ENCODE data around the gene BTBD6. TPM values are rescaled to one million over a fixed set of nuclear protein-coding genes. Genes with fewer than 3 reads are reported as not detected.

The BTBD6 gene
- total RNA-seq, 2 donors from 2014 or later, result 60.0 to 82.5 TPM

GRCh38 chr14:105221598-105222178 lies 26.6 kb upstream of the BTBD6 start:
- no peak overlapping the region for H3K27ac ChIP-seq

GRCh38 chr14:105223260-105223659 lies 25.1 kb upstream of the BTBD6 start:
- no peaks in the 10 kb centered on the region for H3K9me3 ChIP-seq
- WGBS, result 92% methylated on average over 16 of the region's 16 CpGs
- peaks cover 0 to 13% of the 10 kb centered on the region in 2 donors for H3K36me3 ChIP-seq
- DNase-seq (ENCODE audit: low spot score), result no peak
- H3K27me3 ChIP-seq (replicated peaks; ENCODE audit: insufficient read depth), result no peaks in the 10 kb centered on the region
- H3K27ac ChIP-seq, result no peak overlapping the region
- TF ChIP-seq, protein P1, sequence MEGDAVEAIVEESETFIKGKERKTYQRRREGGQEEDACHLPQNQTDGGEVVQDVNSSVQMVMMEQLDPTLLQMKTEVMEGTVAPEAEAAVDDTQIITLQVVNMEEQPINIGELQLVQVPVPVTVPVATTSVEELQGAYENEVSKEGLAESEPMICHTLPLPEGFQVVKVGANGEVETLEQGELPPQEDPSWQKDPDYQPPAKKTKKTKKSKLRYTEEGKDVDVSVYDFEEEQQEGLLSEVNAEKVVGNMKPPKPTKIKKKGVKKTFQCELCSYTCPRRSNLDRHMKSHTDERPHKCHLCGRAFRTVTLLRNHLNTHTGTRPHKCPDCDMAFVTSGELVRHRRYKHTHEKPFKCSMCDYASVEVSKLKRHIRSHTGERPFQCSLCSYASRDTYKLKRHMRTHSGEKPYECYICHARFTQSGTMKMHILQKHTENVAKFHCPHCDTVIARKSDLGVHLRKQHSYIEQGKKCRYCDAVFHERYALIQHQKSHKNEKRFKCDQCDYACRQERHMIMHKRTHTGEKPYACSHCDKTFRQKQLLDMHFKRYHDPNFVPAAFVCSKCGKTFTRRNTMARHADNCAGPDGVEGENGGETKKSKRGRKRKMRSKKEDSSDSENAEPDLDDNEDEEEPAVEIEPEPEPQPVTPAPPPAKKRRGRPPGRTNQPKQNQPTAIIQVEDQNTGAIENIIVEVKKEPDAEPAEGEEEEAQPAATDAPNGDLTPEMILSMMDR (IDR thresholded peaks at IDR 0.05), result no peak
- TF ChIP-seq POLR2A (IDR thresholded peaks at IDR 0.05) (no peak), POLR2AphosphoS5 (IDR thresholded peaks at IDR 0.05) (no peak)
- intact Hi-C loops (cut with DNase I), result no loop called here
- no peak overlapping the region for H3K4me3 ChIP-seq
- H3K4me1 ChIP-seq (replicated peaks), result no peaks in the 10 kb centered on the region

More at GRCh38 chr14:105221598-105222178, 26.6 kb upstream of the BTBD6 start:
- 74% methylated on average over 21 of the region's 27 CpGs for WGBS
- intact Hi-C loops (cut with DNase I), result no loop called here
- Histone ChIP-seq H3K4me3 (no peak overlapping the region), H3K4me1 (replicated peaks) (no peaks in the 10 kb centered on the region), H3K9me3 (no peaks in the 10 kb centered on the region), H3K27me3 (replicated peaks; ENCODE audit: insufficient read depth) (no peaks in the 10 kb centered on the region), H3K36me3 (peaks cover 5 to 13% of the 10 kb centered on the region in 2 donors)
- TF ChIP-seq POLR2A (IDR thresholded peaks at IDR 0.05) (no peak), POLR2AphosphoS5 (IDR thresholded peaks at IDR 0.05) (no peak)
- DNase-seq (ENCODE audit: low spot score), result no peak

GRCh38 chr14:105223770-105224544 lies 24.4 kb upstream of the BTBD6 start:
- peaks cover 0 to 11% of the 10 kb centered on the region in 2 donors for H3K36me3 ChIP-seq
- 93% methylated on average over 15 of the region's 15 CpGs for WGBS

DNA sequence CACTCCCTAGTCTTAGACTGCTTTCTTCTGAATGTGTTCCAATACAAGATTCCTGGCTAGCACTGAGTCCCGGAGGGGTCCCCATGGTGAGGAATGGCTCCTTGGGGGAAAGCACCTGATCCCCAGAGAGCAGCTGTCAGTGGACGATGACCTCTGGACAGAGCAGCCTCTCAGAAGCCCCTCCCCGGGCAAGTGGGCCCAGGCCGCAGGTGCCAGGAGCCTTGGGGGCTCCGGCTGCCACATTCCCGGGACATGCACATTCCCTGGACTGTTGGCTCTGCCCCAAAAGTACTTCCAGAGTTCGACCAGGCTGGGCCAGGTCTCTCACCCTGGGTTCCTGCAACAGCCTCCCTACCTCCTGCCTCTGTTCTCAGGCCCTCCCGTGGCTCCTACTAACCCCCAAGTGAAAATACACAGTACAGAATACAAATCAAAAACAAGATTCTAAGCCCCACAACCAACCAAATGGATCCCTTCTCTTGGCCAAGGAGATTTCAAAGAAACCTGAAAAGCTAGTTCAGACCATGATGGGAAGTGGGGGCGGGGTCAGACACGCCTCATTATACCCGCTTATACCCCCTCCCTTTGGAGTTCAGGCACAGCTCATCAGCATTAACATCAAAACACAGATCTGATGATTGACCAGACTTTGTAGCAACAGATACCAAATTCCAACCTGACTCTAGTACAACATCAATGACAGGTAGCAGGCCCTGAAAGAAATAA lies 23.3 kb upstream of the BTBD6 start:
- no peaks in the 10 kb centered on the region for H3K9me3 ChIP-seq
- intact Hi-C loops (cut with DNase I), result no loop called here

More at GRCh38 chr14:105223770-105224544, 24.4 kb upstream of the BTBD6 start:
- intact Hi-C loops (cut with DNase I), result no loop called here
- TF ChIP-seq POLR2A (IDR thresholded peaks at IDR 0.05), result no peak
- TF ChIP-seq POLR2AphosphoS5 (IDR thresholded peaks at IDR 0.05), result no peak
- TF ChIP-seq, protein P1 (IDR thresholded peaks at IDR 0.05), result no peak
- no peaks in the 10 kb centered on the region for H3K9me3 ChIP-seq
- DNase-seq (ENCODE audit: low spot score), result no peak
- H3K27ac ChIP-seq, result no peak overlapping the region
- no peaks in the 10 kb centered on the region for H3K4me1 ChIP-seq (replicated peaks)
- H3K4me3 ChIP-seq, result no peak overlapping the region
- H3K27me3 ChIP-seq (replicated peaks; ENCODE audit: insufficient read depth), result no peaks in the 10 kb centered on the region

More for the DNA sequence above, 23.3 kb upstream of the BTBD6 start:
- TF ChIP-seq, protein P1 (IDR thresholded peaks at IDR 0.05), result no peak
- TF ChIP-seq POLR2A (IDR thresholded peaks at IDR 0.05) (no peak), POLR2AphosphoS5 (IDR thresholded peaks at IDR 0.05) (no peak)
- Histone ChIP-seq H3K4me3 (no peak overlapping the region), H3K4me1 (replicated peaks) (no peaks in the 10 kb centered on the region), H3K27ac (no peak overlapping the region), H3K36me3 (peaks cover 0 to 5% of the 10 kb centered on the region in 2 donors), H3K27me3 (replicated peaks; ENCODE audit: insufficient read depth) (no peaks in the 10 kb centered on the region)
- 62% methylated on average over 9 of the region's 11 CpGs for WGBS
- no peak for DNase-seq (ENCODE audit: low spot score)

Data from prostate gland (tissue), 2 donors.